SU-DHL-6 (cell line): Measurements from ENCODE around the gene FRAS1.

Experiments used
- CTCF ChIP-seq: fragments of 200-600 bp; sonication (generic); IDR thresholded peaks from one replicate; pipeline ENCODE4 v1.5.1; 2017; ENCODE audit warnings: antibody characterized with exemption, mild to moderate bottlenecking, low read length, moderate library complexity; ENCODE audit not compliant: insufficient read depth, poor library complexity, severe bottlenecking
- EZH2phosphoT487 ChIP-seq: fragments of 200-600 bp; sonication (generic), shearing (Covaris generic); conservative IDR thresholded peaks from 2 replicates; pipeline ENCODE4 v1.6.1; 2018; ENCODE audit warnings: mild to moderate bottlenecking, antibody characterized with exemption, low read length, moderate library complexity, mixed read lengths

- no peak for TF ChIP-seq CTCF
- TF ChIP-seq EZH2phosphoT487 = no peak
Measured at GRCh38 chr4:78459327-78459726, 402.2 kb downstream of the FRAS1 start.
